Tibial nerve (tissue), 4 donors: ENCODE results near the gene DTX3. TPM values are rescaled to one million over a fixed set of nuclear protein-coding genes. Genes with fewer than 3 reads are reported as not detected.

Source experiments
- DNase-seq, 2 donors: peaks; one replicate each; pipeline ENCODE4 v3.0.0-alpha.2; 2019; ENCODE audit warnings: low spot score in 2 of 2
- H3K27ac ChIP-seq, 4 donors: fragments of 200-600 bp; sonication (generic) in 3 of 4; one replicate each; pipeline ENCODE4 v1.5.1; 2017 to 2019; ENCODE audit warnings: mild to moderate bottlenecking in 1 of 4
- H3K27me3 ChIP-seq, 2 donors: fragments of 200-600 bp; sonication (generic) in 1 of 2; one replicate each; pipeline versions ENCODE4 v1.5.1 to v1.6.0; 2017 to 2019
- H3K36me3 ChIP-seq, 3 donors: fragments of 200-600 bp; sonication (generic); one replicate each; pipeline ENCODE4 v1.5.1; 2018 to 2019
- H3K4me1 ChIP-seq, 4 donors: fragments of 200-600 bp; sonication (generic) in 3 of 4; one replicate each; pipeline ENCODE4 v1.5.1; 2017 to 2019
- H3K4me3 ChIP-seq, 4 donors: fragments of 200-600 bp; sonication (generic) in 3 of 4; one replicate each; pipeline ENCODE4 v1.5.1; 2017 to 2019; ENCODE audit warnings: mild to moderate bottlenecking in 1 of 4, moderate library complexity in 1 of 4
- H3K9me3 ChIP-seq, 4 donors: fragments of 200-600 bp; sonication (generic) in 3 of 4; one replicate each; pipeline ENCODE4 v1.5.1; 2017 to 2019
- EP300 ChIP-seq, 2 donors: sonication (generic); formaldehyde crosslinking; IDR thresholded peaks; one replicate each; pipeline ENCODE4 v1.6.1; 2017; ENCODE audit warnings: antibody characterized with exemption in 2 of 2, mild to moderate bottlenecking in 1 of 2
- POLR2A ChIP-seq, 2 donors: fragments of 450-650 bp; IDR thresholded peaks; one replicate each; pipeline ENCODE4 v1.6.1; 2017; ENCODE audit warnings: antibody characterized with exemption in 2 of 2, mild to moderate bottlenecking in 2 of 2, moderate library complexity in 2 of 2
- WGBS, 2 donors: methylation state at CpG; one replicate each; pipeline ENCODE4 v1.1.5; 2018; 5-methylcytosine and 5-hydroxymethylcytosine counted together
- total RNA-seq, 4 donors: library from RNA; depleted of rRNA; stranded (reverse); fragments of >200 nt; gene quantifications; one replicate each; pipeline ENCODE4 v1.1.0, GENCODE V29; 2016
- TF ChIP-seq, protein P1 (sequence below), 5 experiments: fragments of 200-600 bp in 3 of 5; fragments of 450-650 bp in 2 of 5; sonication (generic) in 3 of 5; IDR thresholded peaks; one replicate each; pipeline ENCODE4 v1.5.1; 2016 to 2019; ENCODE audit warnings: antibody characterized with exemption in 5 of 5, mild to moderate bottlenecking in 3 of 5, moderate library complexity in 2 of 5

DTX3 gene
- total RNA-seq, 4 donors from 2014 or later = 19.0 to 33.1 (median 28.1) TPM

DNA sequence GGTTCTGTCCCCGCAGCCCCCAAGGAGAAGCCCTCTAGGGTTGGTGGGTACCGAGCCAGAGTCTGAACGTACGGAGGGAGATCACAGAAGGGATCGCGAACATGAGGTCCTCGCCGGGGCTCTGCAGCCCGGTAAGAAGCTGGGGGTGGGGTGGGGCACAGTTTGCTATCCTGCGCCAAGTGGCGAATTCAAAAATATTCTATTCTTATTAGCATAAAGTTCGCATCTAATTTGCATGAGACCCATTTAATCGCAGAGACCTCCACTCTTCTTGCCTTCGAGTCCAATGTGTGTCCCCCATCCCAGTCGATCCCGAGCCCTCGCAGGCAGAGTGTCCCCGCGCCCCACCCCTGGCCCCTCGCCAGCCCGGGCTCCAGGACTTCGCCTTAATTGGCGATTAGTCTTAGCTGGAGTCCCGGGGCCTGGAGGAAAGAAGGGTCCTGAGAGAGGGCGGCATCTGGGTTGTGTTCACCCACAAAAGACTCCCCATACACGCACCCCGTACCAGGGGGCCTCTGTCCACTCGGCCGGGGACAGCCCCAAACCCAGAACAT, 6.0 kb downstream of the DTX3 start:
- 4 to 6% methylated on average over 29 of the region's 29 CpGs for WGBS, 2 donors
- no peak for TF ChIP-seq EP300 (IDR thresholded peaks at IDR 0.05)
- TF ChIP-seq, protein P1, sequence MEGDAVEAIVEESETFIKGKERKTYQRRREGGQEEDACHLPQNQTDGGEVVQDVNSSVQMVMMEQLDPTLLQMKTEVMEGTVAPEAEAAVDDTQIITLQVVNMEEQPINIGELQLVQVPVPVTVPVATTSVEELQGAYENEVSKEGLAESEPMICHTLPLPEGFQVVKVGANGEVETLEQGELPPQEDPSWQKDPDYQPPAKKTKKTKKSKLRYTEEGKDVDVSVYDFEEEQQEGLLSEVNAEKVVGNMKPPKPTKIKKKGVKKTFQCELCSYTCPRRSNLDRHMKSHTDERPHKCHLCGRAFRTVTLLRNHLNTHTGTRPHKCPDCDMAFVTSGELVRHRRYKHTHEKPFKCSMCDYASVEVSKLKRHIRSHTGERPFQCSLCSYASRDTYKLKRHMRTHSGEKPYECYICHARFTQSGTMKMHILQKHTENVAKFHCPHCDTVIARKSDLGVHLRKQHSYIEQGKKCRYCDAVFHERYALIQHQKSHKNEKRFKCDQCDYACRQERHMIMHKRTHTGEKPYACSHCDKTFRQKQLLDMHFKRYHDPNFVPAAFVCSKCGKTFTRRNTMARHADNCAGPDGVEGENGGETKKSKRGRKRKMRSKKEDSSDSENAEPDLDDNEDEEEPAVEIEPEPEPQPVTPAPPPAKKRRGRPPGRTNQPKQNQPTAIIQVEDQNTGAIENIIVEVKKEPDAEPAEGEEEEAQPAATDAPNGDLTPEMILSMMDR (IDR thresholded peaks at IDR 0.05) = no peak
- Histone ChIP-seq H3K4me1 (peaks cover 0 to 86% (median 11%) of the 10 kb centered on the region in 4 donors), H3K27me3 (no peaks in the 10 kb centered on the region), H3K36me3 (peaks cover 0 to 41% (median 0%) of the 10 kb centered on the region in 3 donors), H3K9me3 (no peaks in the 10 kb centered on the region), H3K4me3 (peak overlapping the region; percentile 44 to 86 (median 68)), H3K27ac (peak overlapping the region; percentile 64 to 93 (median 83))
- DNase-seq = peak in 1 of 2 donors; percentile 44

DNA sequence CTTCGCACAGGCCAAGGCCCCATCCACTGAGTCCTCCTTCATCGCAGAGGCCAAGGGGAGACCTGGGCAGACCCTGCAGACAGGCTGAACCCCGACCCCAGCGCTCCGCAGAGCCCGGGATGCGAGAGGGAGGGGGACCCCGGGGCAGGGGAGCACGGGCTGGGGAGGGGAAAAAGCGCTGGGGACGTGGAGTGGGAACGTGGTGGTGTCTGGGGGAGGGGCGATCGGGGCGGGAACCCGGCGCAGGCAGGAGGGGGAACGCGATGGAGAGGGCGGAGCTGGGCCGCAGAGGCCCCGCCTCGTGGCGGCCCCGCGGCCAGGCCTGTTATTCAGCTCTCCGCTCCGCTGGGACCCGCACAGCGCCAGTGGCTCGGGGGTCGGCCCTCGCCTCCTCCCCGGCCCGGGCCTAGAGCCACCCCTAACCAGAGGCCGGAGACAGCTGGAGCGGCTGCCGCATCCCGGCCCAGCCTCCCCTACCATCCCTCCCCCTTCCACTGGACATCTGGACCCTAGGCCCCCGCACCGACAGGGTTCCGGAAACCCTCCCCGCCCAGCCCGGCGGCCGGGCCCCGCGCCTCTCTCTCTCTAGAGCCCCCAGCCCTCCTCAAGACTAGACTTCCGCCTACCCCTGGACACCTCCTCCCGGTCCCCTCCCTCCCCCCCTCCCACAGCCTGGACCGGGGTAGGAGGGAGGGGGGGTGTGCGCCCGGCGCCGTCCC, 6.6 kb downstream of the DTX3 start, which contains the start of gene ARHGEF25:
TSS of gene ARHGEF25 (plus strand) at position 328 of the 719 bp plus-strand sequence. CDS start 460 bp downstream, outside the sequence.
- peak; percentile 49 to 62 for DNase-seq
- WGBS, 2 donors = 1% methylated on average over 32 to 33 of the region's 55 CpGs
- H3K4me1 ChIP-seq = peaks cover 0 to 82% (median 8%) of the 10 kb centered on the region in 4 donors
- TF ChIP-seq EP300 (IDR thresholded peaks at IDR 0.05) = peak in 1 of 2 donors; percentile 34
- peak in 1 of 2 donors; percentile 52 for TF ChIP-seq POLR2A (IDR thresholded peaks at IDR 0.05)
- TF ChIP-seq, protein P1 (IDR thresholded peaks at IDR 0.05) = peak in 1 of 5 experiments; percentile 12
- no peaks in the 10 kb centered on the region for H3K27me3 ChIP-seq
- peak within 1 kb of the TSS; percentile 44 to 86 (median 68) for H3K4me3 ChIP-seq
- H3K27ac ChIP-seq = peak within 1 kb of the TSS; percentile 64 to 93 (median 83)
- H3K9me3 ChIP-seq = no peaks in the 10 kb centered on the region
- H3K36me3 ChIP-seq = peaks cover 0 to 47% (median 0%) of the 10 kb centered on the region in 3 donors

DNA sequence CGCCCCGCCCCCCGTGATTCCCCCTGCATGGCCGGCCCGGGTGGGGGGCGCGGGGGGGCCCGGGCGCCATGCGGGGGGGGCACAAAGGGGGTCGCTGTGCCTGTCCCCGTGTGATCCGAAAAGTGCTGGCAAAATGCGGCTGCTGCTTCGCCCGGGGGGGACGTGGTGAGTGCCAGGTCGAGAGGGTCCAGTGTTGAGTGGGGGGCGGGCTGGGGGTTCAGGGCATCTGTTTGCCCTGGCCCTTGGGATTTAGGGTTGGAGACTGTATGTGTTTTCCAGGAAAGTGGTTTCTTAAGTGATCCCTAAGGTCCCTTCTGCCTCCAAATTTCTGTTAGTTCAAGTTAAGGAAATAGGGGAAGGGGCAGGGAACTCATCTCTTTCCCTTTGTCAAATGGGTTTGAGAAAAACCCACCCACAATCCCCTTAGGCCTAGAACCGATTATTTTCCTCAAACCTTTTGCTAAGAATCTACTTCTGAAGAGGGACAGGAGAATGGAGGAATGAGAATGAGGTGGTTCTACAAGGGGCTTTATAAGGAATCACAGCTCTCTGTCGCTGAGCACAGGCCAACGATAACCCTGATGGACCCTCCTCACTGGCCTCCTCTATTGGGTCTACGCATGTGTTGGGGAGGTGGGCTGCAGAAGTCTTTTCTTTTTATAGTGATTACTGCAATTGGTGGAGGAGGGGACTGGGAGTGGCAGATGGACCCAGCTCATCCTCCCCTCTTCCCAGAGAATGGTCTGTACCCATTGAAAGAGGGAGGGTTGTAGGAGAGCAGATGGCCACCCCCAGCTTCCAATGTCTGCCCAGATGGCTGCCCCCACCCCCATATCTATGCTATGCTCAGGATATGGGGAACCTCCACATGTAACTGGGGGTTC, 7.4 kb downstream of the DTX3 start:
- TF ChIP-seq POLR2A (IDR thresholded peaks at IDR 0.05) = no peak
- H3K36me3 ChIP-seq = peaks cover 0 to 47% (median 0%) of the 10 kb centered on the region in 3 donors
- 15 to 19% methylated on average over 10 to 13 of the region's 23 CpGs for WGBS, 2 donors

DNA sequence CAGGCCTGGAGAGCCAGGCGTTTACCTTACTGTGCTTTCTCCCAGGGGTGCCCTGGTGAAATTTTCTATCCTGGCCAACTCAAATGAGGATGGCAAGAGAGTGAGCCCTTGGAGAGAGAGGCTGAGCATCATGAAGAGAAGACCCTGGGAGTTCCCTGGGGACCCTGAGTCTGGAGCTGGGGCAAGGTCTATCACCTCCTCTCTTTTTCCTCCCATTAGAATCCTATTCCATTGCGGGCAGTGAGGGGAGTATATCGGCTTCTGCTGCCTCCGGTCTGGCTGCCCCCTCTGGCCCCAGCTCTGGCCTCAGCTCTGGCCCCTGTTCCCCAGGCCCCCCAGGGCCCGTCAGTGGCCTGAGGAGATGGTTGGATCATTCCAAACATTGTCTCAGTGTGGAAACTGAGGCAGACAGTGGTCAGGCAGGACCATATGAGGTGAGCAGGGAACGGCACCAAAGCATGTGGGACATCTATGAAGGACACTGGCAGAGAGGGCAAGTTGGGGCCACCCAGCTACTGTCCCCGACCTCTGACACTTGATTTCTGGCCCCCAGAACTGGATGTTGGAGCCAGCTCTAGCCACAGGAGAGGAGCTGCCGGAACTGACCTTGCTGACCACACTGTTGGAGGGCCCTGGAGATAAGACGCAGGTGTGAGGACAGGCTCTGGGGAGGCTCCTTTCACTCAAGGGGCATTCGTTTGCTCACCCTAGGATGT, 8.2 kb downstream of the DTX3 start:
- DNase-seq = no peak
- no peak for TF ChIP-seq POLR2A (IDR thresholded peaks at IDR 0.05)
- TF ChIP-seq, protein P1 (IDR thresholded peaks at IDR 0.05) = no peak
- no peak for TF ChIP-seq EP300 (IDR thresholded peaks at IDR 0.05)
- Histone ChIP-seq H3K4me3 (no peak overlapping the region), H3K36me3 (peaks cover 0 to 47% (median 0%) of the 10 kb centered on the region in 3 donors), H3K27ac (peak overlapping the region in 1 of 4 donors; percentile 16), H3K27me3 (no peaks in the 10 kb centered on the region), H3K4me1 (peaks cover 0 to 75% (median 8%) of the 10 kb centered on the region in 4 donors), H3K9me3 (no peaks in the 10 kb centered on the region)
- 81% methylated on average over 8 to 10 of the region's 10 CpGs for WGBS, 2 donors

More for the DNA sequence above, 7.4 kb downstream of the DTX3 start:
- Histone ChIP-seq H3K4me1 (peaks cover 0 to 79% (median 8%) of the 10 kb centered on the region in 4 donors), H3K4me3 (peak overlapping the region; percentile 44 to 86 (median 68)), H3K9me3 (no peaks in the 10 kb centered on the region), H3K27ac (peak overlapping the region; percentile 64 to 93 (median 83)), H3K27me3 (no peaks in the 10 kb centered on the region)
- no peak for DNase-seq
